Fibroblast of the aortic adventitia (primary cell): Measurements from ENCODE around the gene COPRS. TPM values are rescaled to one million over a fixed set of nuclear protein-coding genes. Genes with fewer than 3 reads are reported as not detected.
"Not testable (repeated sequence)": the region's sequence is repeated elsewhere in the genome, so short reads cannot be mapped to it uniquely, and the experiment has no call there.

Experiments
- DNase-seq: peaks from one replicate; pipeline ENCODE4 v3.0.0-alpha.2; 2010; ENCODE audit warnings: low read depth
- H3K4me3 ChIP-seq: 2 replicates; pipeline ENCODE4 v1.5.1; 2011; ENCODE audit warnings: low read depth, mild to moderate bottlenecking, control low read depth, low read length, moderate library complexity
- CTCF ChIP-seq: IDR thresholded peaks from 2 replicates; pipeline ENCODE4 v1.5.1; 2011; ENCODE audit warnings: mild to moderate bottlenecking, low read length, control low read depth, inconsistent platforms; ENCODE audit not compliant: insufficient read depth
- total RNA-seq: library from RNA; depleted of rRNA; stranded (reverse); fragments of >200 nt; gene quantifications from 2 replicates; pipeline ENCODE4 v1.2.3, GENCODE V29; 2012; ENCODE audit warnings: low replicate concordance

Gene COPRS
- total RNA-seq, 1 donor, result 97.1 TPM

- TF ChIP-seq CTCF, result no peak
- no peak overlapping the region for H3K4me3 ChIP-seq
- no peak for DNase-seq
Observed at GRCh38 chr17:31824766-31825360, 34.2 kb downstream of the COPRS start.

- no peak for TF ChIP-seq CTCF
- no peak overlapping the region for H3K4me3 ChIP-seq
- DNase-seq, result no peak
Observed at GRCh38 chr17:31823014-31823413, 36.0 kb downstream of the COPRS start.

DNA sequence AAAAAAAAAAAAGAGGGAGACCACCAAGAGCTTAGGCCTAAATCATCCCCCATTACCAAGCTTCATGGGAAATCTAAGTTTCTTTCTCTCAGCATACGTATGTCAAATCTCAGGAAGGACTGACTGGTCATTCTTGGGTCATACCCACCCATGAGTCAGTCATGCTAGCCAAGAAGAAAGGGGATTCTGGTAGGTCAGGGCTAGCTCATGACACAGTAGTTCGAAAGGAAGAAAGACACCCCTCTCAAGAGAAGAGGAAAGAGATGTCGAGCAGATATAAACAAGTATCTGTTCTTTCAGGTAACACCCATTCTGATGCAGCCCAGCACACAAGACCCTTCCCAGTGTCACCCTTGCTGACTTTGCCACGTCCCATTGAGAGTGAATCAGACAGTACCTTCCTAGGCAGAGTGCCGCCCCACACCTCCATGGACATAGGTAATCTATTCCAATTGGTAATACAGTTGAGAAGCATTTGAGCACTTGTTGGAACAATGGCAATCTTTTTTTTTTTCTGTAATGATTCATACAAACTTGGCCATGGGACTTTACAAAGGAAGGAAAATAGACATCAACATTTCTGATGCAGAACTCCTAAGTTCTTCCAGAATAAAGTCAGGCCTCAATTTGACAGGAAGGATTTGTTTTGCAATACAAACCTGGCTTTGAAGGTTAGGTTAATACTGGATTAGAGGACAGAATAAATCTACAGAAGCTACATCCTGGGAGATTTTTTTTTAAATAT, 38.2 kb downstream of the COPRS start:
- TF ChIP-seq CTCF, result no peak
- DNase-seq, result peak; percentile 54
- no peak overlapping the region for H3K4me3 ChIP-seq

DNA sequence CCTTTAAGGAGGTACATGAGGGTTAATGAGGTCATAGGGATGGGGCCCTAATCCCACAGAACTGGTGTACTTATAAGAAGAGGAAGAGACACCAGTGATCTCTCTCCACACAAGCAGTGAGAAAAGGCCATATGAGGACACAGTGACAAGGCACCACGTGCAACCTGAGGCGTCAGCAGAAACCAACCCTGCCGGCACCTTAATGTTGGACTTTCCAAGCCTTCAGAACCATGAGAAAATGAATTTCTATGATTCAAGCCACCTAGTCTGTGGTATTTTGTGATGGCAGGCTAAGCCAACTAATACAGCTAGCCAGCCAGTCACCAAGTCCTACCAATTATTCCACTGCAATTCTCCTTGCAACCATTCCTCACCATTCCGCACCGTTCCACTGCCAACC, 39.5 kb downstream of the COPRS start:
- no peak for DNase-seq
- TF ChIP-seq CTCF, result no peak
- no peak overlapping the region for H3K4me3 ChIP-seq

DNA sequence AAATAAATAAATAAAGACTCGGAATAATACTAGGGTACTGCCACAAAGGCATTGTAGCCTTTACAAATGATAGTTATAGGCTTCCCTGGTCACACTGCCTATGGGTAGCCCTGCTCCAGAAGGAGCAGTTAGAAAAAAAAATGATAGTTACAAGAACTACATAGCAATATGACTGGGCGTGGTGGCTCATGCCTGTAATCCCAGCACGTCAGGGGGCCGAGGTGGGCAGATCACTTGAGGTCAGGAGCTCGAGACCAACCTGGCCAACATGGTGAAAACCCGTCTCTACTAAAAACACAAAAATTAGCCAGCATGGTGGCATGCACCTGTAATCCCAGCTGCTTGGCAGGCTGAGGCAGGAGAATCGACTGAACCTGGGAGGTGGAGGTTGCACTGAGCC, 40.2 kb downstream of the COPRS start:
- not testable (repeated sequence) for H3K4me3 ChIP-seq, DNase-seq

DNA sequence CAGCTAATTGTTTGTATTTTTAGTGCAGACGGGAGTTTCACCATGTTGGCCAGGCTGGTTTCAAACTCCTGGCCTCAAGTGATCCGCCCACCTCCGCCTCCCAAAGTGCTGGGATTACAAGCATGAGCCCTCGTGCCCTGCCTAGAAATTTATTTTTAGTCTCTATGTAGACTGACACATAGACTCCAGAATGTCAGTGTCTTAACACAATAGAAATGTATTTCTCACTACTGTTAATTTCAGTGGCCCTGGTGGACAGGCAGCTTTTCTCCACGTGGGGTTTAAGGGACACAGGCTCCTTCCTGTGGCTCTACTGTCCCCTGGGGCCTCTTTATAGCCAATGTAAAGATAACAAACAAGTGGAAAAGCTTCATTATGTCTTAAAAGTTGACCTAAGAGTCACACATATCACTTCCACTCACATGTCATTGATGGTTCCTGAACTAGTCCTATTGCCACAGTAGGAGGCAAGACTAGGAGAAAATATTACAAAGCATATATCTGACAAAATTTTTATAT, 43.8 kb downstream of the COPRS start:
- no peak overlapping the region for H3K4me3 ChIP-seq
- no peak for DNase-seq
- no peak for TF ChIP-seq CTCF

DNA sequence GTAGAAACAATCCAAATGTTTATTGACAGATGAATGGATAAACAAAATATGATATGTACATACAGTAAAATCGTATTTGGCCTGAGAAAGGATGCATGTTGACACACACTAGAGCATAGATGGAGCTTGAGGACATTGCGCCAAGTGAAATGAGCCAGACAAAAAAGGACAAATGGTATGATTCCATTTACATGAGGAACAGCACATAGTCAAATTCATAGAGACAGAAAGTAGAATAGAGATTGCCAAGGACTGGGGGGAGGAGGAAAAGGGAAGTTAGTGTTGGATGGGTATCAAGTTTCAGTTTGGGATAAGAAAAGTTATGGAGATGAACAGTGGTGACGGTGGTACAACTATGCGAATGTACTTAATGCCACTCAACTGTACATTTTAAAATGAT, 47.9 kb downstream of the COPRS start:
- TF ChIP-seq CTCF, result no peak
- peak; percentile 80 for DNase-seq
- H3K4me3 ChIP-seq, result no peak overlapping the region

DNA sequence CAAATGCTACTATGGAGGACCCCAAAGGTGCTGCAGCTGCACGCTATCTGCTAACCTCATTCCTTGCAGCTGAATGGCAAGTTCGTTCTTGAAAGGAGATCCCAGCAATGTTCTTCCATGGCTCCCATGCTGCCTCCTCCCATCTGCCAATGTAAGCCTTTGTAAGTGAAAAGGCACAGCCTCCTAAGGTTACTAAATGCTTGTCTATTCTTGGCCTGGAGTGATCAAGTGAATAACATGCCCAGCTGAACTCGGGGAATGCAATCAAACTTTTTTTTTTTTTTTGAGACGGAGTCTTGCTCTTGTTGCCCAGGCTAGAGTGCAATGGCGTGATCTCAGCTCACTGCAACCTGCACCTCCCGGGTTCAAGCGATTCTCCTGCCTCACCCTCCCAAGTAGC, 49.2 kb downstream of the COPRS start:
- DNase-seq, H3K4me3 ChIP-seq: not testable (repeated sequence)
